ENCODE data around the gene BRIP1.

DNA sequence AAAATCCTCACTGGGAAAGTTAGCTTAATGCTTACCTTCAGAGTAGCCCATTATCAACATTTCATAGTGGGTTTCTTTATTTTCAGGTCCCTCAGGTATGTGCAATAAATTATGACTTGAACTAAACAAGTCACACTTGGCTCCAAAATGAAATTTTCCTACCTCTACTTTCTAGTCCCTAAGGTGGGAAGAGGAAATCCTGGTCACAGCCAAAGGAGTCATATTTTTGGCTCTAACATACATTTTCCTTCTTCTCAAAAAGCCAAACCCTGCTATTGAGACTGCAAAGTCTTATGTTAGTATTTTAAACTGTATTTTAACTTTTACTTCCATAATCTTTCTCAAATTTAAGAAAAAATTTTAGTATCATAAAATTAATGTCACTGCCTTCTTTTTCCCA lies 128.9 kb downstream of the BRIP1 start:
- TF ChIP-seq, protein P1, sequence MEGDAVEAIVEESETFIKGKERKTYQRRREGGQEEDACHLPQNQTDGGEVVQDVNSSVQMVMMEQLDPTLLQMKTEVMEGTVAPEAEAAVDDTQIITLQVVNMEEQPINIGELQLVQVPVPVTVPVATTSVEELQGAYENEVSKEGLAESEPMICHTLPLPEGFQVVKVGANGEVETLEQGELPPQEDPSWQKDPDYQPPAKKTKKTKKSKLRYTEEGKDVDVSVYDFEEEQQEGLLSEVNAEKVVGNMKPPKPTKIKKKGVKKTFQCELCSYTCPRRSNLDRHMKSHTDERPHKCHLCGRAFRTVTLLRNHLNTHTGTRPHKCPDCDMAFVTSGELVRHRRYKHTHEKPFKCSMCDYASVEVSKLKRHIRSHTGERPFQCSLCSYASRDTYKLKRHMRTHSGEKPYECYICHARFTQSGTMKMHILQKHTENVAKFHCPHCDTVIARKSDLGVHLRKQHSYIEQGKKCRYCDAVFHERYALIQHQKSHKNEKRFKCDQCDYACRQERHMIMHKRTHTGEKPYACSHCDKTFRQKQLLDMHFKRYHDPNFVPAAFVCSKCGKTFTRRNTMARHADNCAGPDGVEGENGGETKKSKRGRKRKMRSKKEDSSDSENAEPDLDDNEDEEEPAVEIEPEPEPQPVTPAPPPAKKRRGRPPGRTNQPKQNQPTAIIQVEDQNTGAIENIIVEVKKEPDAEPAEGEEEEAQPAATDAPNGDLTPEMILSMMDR (IDR thresholded peaks at IDR 0.05): no peak
- no peak for TF ChIP-seq POLR2A (IDR thresholded peaks at IDR 0.05)

Data from stomach (tissue), 4 donors.